ENCODE results near the gene PROK2.

The PROK2 gene

GRCh38 chr3:71786217-71786549, 1.2 kb upstream of the PROK2 start:
- DNase-seq = no peak

- DNase-seq = no peak
Observed at GRCh38 chr3:71785532-71786216, 726 bp upstream of the PROK2 start.

- no peak for DNase-seq
Observed at GRCh38 chr3:71784201-71784913, 591 bp downstream of the PROK2 start.

GRCh38 chr3:71783152-71783551, 1.8 kb downstream of the PROK2 start:
- no peak for DNase-seq

GRCh38 chr3:71780430-71780829, 4.5 kb downstream of the PROK2 start:
- DNase-seq = no peak

- no peak for DNase-seq
Observed at GRCh38 chr3:71779674-71780377, 5.1 kb downstream of the PROK2 start.

GRCh38 chr3:71778353-71778752, 6.6 kb downstream of the PROK2 start:
- no peak for DNase-seq

- no peak for DNase-seq
Observed at GRCh38 chr3:71776538-71776937, 8.4 kb downstream of the PROK2 start.

GRCh38 chr3:71771884-71772283, 13.1 kb downstream of the PROK2 start:
- no peak for DNase-seq

- no peak for DNase-seq
Observed at GRCh38 chr3:71771126-71771525, 13.8 kb downstream of the PROK2 start.

GRCh38 chr3:71763426-71763825, 21.5 kb downstream of the PROK2 start:
- no peak for DNase-seq

GRCh38 chr3:71760140-71760539, 24.8 kb downstream of the PROK2 start:
- no peak for DNase-seq

- DNase-seq = no peak
Observed at GRCh38 chr3:71759401-71759800, 25.5 kb downstream of the PROK2 start.

GRCh38 chr3:71758091-71758490, 26.9 kb downstream of the PROK2 start:
- no peak for DNase-seq

GRCh38 chr3:71754610-71755253, 30.2 kb downstream of the PROK2 start:
- DNase-seq = no peak

GRCh38 chr3:71753701-71754609, 31.0 kb downstream of the PROK2 start, which contains the start of gene GPR27:
Gene GPR27 (plus strand): TSS chr3:71753855. CDS start chr3:71754050, 195 bp downstream.
- no peak for DNase-seq

- no peak for DNase-seq
Observed at GRCh38 chr3:71752831-71753700, 31.9 kb downstream of the PROK2 start.

- no peak for DNase-seq
Observed at GRCh38 chr3:71751602-71752001, 33.3 kb downstream of the PROK2 start.

GRCh38 chr3:71744738-71745137, 40.2 kb downstream of the PROK2 start:
- DNase-seq = no peak

GRCh38 chr3:71742621-71743020, 42.3 kb downstream of the PROK2 start:
- no peak for DNase-seq

GRCh38 chr3:71734881-71735280, 50.1 kb downstream of the PROK2 start:
- DNase-seq = no peak

Measured in NCI-H2081 treated with DMSO at 0.1 percent for 48 hours (cell line).